HEK293 (cell line): Measurements from ENCODE around the gene MDH1B.

Experiments used
- CTCF ChIA-PET: fragments of 350-600 bp; formaldehyde crosslinking; extraction: SDS; loops from one replicate; lab custom pipeline; 2021; ENCODE audit warnings: antibody characterized with exemption; lab: Yijun Ruan, JAX
- POLR2A ChIA-PET: fragments of 300-600 bp; formaldehyde crosslinking; extraction: SDS; loops from one replicate; lab custom pipeline; 2020; ENCODE audit warnings: antibody characterized with exemption, inconsistent platforms; lab: Yijun Ruan, JAX
- H3K27ac ChIP-seq: fragments of 200-500 bp; sonication (Bioruptor generic); 2 replicates; pipeline ENCODE4 v1.5.1; 2014; ENCODE audit warnings: low read depth, low read length, control low read depth, inconsistent platforms; ENCODE audit errors: extremely low read depth
- H3K36me3 ChIP-seq, 2 experiments: fragments of 200-500 bp in 1 of 2; sonication (Bioruptor generic) in 1 of 2; 1 replicate in 1 of 2; 2 replicates in 1 of 2; pipeline ENCODE4 v1.5.1; 2014 to 2017; ENCODE audit warnings: inconsistent platforms in 2 of 2, low read length in 2 of 2; ENCODE audit not compliant: control insufficient read depth in 2 of 2, insufficient read depth in 1 of 2
- H3K4me1 ChIP-seq: fragments of 200-500 bp; sonication (Bioruptor generic); 2 replicates; pipeline ENCODE4 v1.5.1; 2014; ENCODE audit warnings: mild to moderate bottlenecking, low read length, inconsistent platforms; ENCODE audit not compliant: control insufficient read depth, insufficient read depth
- H3K4me3 ChIP-seq: 2 replicates; pipeline ENCODE4 v1.5.1; 2011; ENCODE audit warnings: low read depth, mild to moderate bottlenecking, control low read depth, low read length, moderate library complexity
- H3K9me3 ChIP-seq: fragments of 200-500 bp; sonication (Bioruptor generic); 2 replicates; pipeline ENCODE4 v1.5.1; 2014; ENCODE audit warnings: low read depth, low read length, inconsistent platforms; ENCODE audit not compliant: control insufficient read depth, insufficient read depth
- ELK4 ChIP-seq: IDR thresholded peaks from 2 replicates; pipeline ENCODE4 v1.6.1; 2011; ENCODE audit warnings: mild to moderate bottlenecking, low read depth, low read length, borderline replicate concordance
- INSM2 ChIP-seq: fragments of 450-650 bp; formaldehyde crosslinking; IDR thresholded peaks from 2 replicates; pipeline ENCODE4 v1.5.1; 2016; ENCODE audit warnings: missing biosample characterization, missing genetic modification characterization
- PRDM4 ChIP-seq: fragments of 450-650 bp; formaldehyde crosslinking; IDR thresholded peaks from 2 replicates; pipeline ENCODE4 v1.5.1; 2017; ENCODE audit warnings: missing biosample characterization, missing genetic modification characterization
- SALL2 ChIP-seq: fragments of 450-650 bp; formaldehyde crosslinking; IDR thresholded peaks from 2 replicates; pipeline ENCODE4 v1.5.0; 2017; ENCODE audit warnings: missing biosample characterization, mild to moderate bottlenecking, missing genetic modification characterization, borderline replicate concordance
- TSHZ1 ChIP-seq: fragments of 450-650 bp; formaldehyde crosslinking; IDR thresholded peaks from 2 replicates; pipeline ENCODE4 v1.5.1; 2016; ENCODE audit warnings: missing biosample characterization, missing genetic modification characterization, borderline replicate concordance
- ZBTB11 ChIP-seq: fragments of 450-650 bp; formaldehyde crosslinking; conservative IDR thresholded peaks from 2 replicates; pipeline ENCODE4 v1.5.1; 2016; ENCODE audit warnings: low read depth, missing biosample characterization, missing genetic modification characterization
- ZBTB21 ChIP-seq: fragments of 450-650 bp; formaldehyde crosslinking; IDR thresholded peaks from 2 replicates; pipeline ENCODE4 v1.5.1; 2017; ENCODE audit warnings: missing biosample characterization, missing genetic modification characterization
- ZNF174 ChIP-seq: fragments of 450-650 bp; formaldehyde crosslinking; IDR thresholded peaks from 2 replicates; pipeline ENCODE4 v1.5.0; 2017; ENCODE audit warnings: missing biosample characterization, mild to moderate bottlenecking, missing genetic modification characterization
- ZNF211 ChIP-seq: fragments of 450-650 bp; formaldehyde crosslinking; IDR thresholded peaks from 2 replicates; pipeline ENCODE4 v1.5.1; 2016; ENCODE audit warnings: low read depth, missing biosample characterization, missing genetic modification characterization
- ZNF416 ChIP-seq: fragments of 450-650 bp; formaldehyde crosslinking; IDR thresholded peaks from 2 replicates; pipeline ENCODE4 v1.5.1; 2016; ENCODE audit warnings: missing biosample characterization, missing genetic modification characterization
- ZNF433 ChIP-seq: fragments of 450-650 bp; formaldehyde crosslinking; IDR thresholded peaks from 2 replicates; pipeline ENCODE4 v1.5.1; 2016; ENCODE audit warnings: missing biosample characterization, missing genetic modification characterization, low read depth
- ZNF521 ChIP-seq: fragments of 450-650 bp; formaldehyde crosslinking; IDR thresholded peaks from 2 replicates; pipeline ENCODE4 v1.5.1; 2017; ENCODE audit warnings: missing biosample characterization, mild to moderate bottlenecking, missing genetic modification characterization
- ZNF529 ChIP-seq: fragments of 450-650 bp; formaldehyde crosslinking; IDR thresholded peaks from 2 replicates; pipeline ENCODE4 v1.5.1; 2017; ENCODE audit warnings: missing genetic modification characterization, missing biosample characterization; ENCODE audit not compliant: insufficient replicate concordance
- ZNF548 ChIP-seq: fragments of 450-650 bp; formaldehyde crosslinking; IDR thresholded peaks from 2 replicates; pipeline ENCODE4 v1.5.1; 2016; ENCODE audit warnings: missing biosample characterization, missing genetic modification characterization
- ZNF624 ChIP-seq: fragments of 450-650 bp; formaldehyde crosslinking; IDR thresholded peaks from 2 replicates; pipeline ENCODE4 v1.5.1; 2017; ENCODE audit warnings: missing biosample characterization, missing genetic modification characterization
- ZNF692 ChIP-seq: fragments of 450-650 bp; formaldehyde crosslinking; IDR thresholded peaks from 2 replicates; pipeline ENCODE4 v1.5.1; 2016; ENCODE audit warnings: missing biosample characterization, missing genetic modification characterization
- ZNF768 ChIP-seq: fragments of 450-650 bp; formaldehyde crosslinking; IDR thresholded peaks from 2 replicates; pipeline ENCODE4 v1.5.1; 2018; ENCODE audit warnings: missing biosample characterization, mild to moderate bottlenecking, missing genetic modification characterization
- ZNF830 ChIP-seq: fragments of 450-650 bp; IDR thresholded peaks from 2 replicates; pipeline ENCODE4 v1.5.0; 2018; ENCODE audit warnings: missing biosample characterization, missing genetic modification characterization, low read depth, mild to moderate bottlenecking, moderate library complexity
- ZSCAN16 ChIP-seq: fragments of 450-650 bp; formaldehyde crosslinking; IDR thresholded peaks from 2 replicates; pipeline ENCODE4 v1.5.1; 2016; ENCODE audit warnings: missing biosample characterization, missing genetic modification characterization

The MDH1B gene

GRCh38 chr2:206792645-206793044, 27.5 kb upstream of the MDH1B start:
- Histone ChIP-seq H3K36me3 (peaks cover 31 to 59% of the 10 kb centered on the region in 2 experiments), H3K27ac (no peak overlapping the region), H3K4me3 (no peak overlapping the region), H3K9me3 (no peaks in the 10 kb centered on the region), H3K4me1 (no peaks in the 10 kb centered on the region)
- CTCF ChIA-PET: interaction anchor here (0.9 to 3.2 kb wide), 5 partner anchors 8 to 681 kb away, joined by 4 to 11 read pairs (median 8); no protein-coding TSS in a partner anchor
- no peak for TF ChIP-seq ZBTB11 (tag by site-specific recombination)
- TF ChIP-seq ZNF624 (tag by site-specific recombination): no peak
- TF ChIP-seq ZNF830: no peak
- TF ChIP-seq ZNF416 (tag by site-specific recombination): no peak
- no peak for TF ChIP-seq ZNF548 (tag by site-specific recombination)
- TF ChIP-seq ZSCAN16: no peak
- no peak for TF ChIP-seq ZNF174 (tag by site-specific recombination)
- no peak for TF ChIP-seq ELK4
- TF ChIP-seq ZNF521 (tag by site-specific recombination): no peak
- TF ChIP-seq ZNF529: no peak
- no peak for TF ChIP-seq ZNF433 (tag by site-specific recombination)
- TF ChIP-seq INSM2 (tag by site-specific recombination): no peak
- POLR2A ChIA-PET: interaction anchor here (0.6 kb wide), 1 partner anchor 249 kb away, joined by 3 read pairs; no protein-coding TSS in a partner anchor

GRCh38 chr2:206790311-206790935, 25.3 kb upstream of the MDH1B start:
- H3K4me3 ChIP-seq: no peak overlapping the region
- ChIA-PET CTCF (interaction anchor here (1.0 to 2.6 kb wide), 2 partner anchors 8 to 16 kb away, joined by 3 to 21 read pairs; no protein-coding TSS in a partner anchor), POLR2A (no interaction called here)
- H3K36me3 ChIP-seq: peaks cover 31 to 81% of the 10 kb centered on the region in 2 experiments
- no peaks in the 10 kb centered on the region for H3K4me1 ChIP-seq
- H3K9me3 ChIP-seq: no peaks in the 10 kb centered on the region
- no peak overlapping the region for H3K27ac ChIP-seq
- TF ChIP-seq TSHZ1: no peak
- no peak for TF ChIP-seq SALL2 (tag by site-specific recombination)
- TF ChIP-seq ZNF692 (tag by site-specific recombination): no peak
- TF ChIP-seq ZNF211: no peak
- no peak for TF ChIP-seq ZBTB21
- no peak for TF ChIP-seq PRDM4 (tag by site-specific recombination)
- TF ChIP-seq ZNF768 (tag by site-specific recombination): no peak
